GM10266 (cell line): ENCODE measurements around the gene QKI.
"Not testable (repeated sequence)": the region's sequence is repeated elsewhere in the genome, so short reads cannot be mapped to it uniquely, and the experiment has no call there.

Experiments used
- DNase-seq: peaks from one replicate; pipeline ENCODE4 v3.0.0; 2012; ENCODE audit errors: extremely low spot score
- TF ChIP-seq, protein P1 (sequence below): IDR thresholded peaks from 2 replicates; pipeline ENCODE4 v1.5.1; 2012; ENCODE audit warnings: mild to moderate bottlenecking, low read depth; ENCODE audit not compliant: control insufficient read depth, insufficient read depth; ENCODE audit errors: missing control alignments

The QKI gene

DNA sequence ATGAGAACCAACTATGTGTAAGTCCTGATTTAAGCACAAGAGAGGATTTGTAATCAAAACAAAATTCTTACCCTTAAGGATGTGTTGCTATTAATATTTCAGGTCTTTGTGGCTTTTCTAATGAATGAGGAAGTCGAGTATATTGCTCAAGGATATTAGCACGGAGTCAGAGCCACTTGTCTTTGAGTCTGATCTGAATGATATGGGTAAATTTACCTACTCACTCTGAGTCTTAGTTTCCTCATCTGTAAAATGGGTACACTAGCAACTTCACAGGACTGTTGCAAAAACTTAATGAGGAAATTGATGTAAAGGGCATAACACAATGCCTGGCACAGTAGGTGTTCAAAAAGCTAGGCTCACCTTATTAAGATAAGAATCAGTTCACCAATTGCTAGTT lies 30.0 kb upstream of the QKI start:
- DNase-seq: no peak
- TF ChIP-seq, protein P1, sequence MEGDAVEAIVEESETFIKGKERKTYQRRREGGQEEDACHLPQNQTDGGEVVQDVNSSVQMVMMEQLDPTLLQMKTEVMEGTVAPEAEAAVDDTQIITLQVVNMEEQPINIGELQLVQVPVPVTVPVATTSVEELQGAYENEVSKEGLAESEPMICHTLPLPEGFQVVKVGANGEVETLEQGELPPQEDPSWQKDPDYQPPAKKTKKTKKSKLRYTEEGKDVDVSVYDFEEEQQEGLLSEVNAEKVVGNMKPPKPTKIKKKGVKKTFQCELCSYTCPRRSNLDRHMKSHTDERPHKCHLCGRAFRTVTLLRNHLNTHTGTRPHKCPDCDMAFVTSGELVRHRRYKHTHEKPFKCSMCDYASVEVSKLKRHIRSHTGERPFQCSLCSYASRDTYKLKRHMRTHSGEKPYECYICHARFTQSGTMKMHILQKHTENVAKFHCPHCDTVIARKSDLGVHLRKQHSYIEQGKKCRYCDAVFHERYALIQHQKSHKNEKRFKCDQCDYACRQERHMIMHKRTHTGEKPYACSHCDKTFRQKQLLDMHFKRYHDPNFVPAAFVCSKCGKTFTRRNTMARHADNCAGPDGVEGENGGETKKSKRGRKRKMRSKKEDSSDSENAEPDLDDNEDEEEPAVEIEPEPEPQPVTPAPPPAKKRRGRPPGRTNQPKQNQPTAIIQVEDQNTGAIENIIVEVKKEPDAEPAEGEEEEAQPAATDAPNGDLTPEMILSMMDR: no peak

DNA sequence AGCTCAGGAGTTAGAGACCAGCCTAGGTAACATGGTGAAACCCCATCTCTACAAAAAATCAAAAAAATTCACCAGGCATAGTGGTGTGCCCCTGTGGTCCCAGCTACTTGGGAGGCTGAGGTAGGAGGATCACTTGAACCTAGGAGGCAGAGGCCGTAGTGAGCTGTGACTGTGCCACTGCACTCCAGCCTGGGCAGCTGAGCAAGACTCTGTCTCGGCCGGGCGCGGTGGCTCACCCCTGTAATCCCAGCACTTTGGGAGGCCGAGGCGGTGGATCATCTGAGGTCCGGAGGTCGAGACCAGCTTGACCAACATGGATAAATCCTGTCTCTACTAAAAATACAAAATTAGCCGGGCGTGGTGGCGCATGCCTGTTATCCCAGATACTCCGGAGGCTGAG lies 29.0 kb upstream of the QKI start:
- not testable (repeated sequence) for DNase-seq

DNA sequence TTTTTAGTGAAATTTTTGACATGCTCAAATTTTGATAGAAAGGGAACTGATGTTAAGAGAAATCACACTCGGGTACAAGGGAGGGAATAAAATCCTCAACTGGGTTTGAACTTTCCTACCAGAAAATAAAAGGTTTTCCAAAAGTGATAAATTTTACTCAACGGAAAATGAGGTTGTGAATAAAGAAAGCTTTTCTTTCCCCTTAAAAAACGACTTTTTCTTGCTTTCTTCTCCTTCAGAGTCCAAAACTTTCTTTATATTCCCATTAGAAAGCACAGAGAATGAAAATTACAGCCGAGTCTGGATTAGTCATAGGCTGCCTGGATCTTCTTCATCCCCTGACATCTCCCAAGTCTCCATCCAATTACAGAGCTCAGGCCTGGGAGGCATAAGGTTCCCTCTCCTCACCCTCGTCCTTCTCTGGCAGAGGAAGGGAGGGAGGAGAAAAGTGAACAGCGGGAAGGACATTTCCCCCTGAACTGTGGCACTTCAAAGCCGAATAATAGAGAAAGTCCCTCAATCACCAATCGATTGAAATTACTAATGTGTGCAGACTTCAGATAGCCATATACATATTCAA lies 28.1 kb upstream of the QKI start:
- TF ChIP-seq, protein P1: no peak
- DNase-seq: no peak

DNA sequence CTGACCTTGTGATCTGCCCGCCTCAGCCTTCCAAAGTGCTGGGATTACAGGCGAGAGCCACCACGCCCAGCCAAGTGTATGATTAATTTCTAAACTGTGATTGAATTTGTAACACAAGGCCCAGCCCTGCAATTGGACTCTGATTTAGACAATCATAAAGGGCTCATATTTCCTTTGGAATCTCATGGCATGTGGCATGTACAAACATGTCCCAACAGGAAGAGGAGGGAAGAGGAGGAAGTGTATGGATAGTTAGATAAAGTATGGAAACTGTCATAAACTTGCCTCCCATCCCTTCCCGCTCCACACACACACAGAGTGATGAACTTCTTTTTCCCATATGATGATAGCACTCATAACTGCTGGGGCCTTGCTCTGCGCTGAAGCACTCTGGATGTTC lies 27.2 kb upstream of the QKI start:
- DNase-seq: no peak
- TF ChIP-seq, protein P1: no peak

DNA sequence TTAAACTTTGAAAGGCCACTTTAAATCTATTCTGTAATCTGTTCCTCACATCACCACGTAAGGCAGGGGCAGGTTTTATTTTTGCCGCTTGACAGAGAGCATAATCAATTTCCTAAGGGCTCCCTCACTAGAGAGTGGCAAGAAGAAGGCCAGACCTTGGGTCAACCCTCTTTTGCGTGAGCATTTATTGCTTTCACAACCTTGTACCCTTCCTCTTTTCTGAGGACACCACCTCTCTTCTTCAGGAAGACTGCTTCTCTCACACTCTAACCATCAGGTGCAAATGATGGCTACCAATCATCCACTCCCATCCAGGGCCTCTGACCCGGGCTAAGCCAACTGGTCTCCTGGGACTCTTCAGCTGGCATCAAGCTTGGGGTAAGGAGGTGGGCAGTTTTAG lies 25.2 kb upstream of the QKI start:
- TF ChIP-seq, protein P1: no peak
- DNase-seq: no peak

DNA sequence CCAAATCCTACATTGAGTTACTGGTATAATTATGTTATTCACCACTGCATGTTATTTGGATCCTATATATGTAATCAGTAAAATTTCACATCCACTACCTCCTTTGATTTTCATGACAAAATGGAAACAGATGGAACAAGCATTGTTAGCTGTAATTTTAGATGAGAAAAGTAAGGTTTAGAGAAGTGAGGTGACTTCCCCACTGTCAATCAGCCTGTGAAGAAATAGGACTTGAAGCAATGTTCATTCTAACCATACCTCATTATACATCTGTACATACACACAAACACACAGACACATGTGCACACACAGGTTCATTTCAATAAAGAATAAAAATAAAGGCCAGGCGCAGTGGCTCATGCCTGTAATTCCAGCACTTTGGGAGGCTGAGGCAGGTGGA lies 23.7 kb upstream of the QKI start:
- DNase-seq: no peak
- TF ChIP-seq, protein P1: no peak

DNA sequence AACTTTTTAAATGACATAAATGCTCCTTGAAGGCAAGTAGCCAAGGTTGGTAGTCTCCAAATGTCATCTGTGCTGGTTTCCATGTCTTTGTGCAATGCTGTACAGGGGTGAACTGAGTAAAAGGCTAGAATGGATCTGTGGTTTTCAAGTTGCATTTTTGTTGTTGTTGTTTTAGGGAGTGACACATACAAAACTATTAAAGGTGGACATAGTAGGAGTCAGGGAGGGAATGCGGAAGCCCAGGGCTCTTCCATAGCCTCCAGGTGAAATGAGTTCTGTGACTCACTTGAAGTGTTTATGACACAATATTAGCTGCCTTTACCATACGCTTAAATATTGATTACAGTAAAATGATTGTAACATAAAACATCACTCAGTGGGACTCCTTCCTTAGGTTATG lies 22.5 kb upstream of the QKI start:
- TF ChIP-seq, protein P1: no peak
- no peak for DNase-seq

DNA sequence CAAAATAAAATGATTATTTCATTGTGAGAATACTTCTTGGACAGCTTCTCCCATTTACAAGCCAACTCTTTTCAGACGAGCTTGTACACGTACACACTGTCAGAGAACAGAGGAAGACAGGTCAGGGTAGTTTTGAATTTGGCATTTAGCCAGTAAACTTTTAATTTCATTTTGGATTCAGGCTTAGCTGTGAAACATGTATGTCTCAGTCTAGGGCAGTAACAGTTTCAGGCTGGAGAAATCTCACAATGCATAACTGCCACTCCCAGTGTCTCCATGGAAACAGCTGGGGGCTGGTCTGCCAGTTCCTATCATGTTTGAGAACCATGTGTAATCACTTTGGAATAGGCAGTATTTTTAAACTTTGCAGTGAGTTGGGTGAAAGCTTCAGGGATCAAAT lies 22.0 kb upstream of the QKI start:
- no peak for DNase-seq
- TF ChIP-seq, protein P1: no peak
